GM19324 (cell line): Measurements from ENCODE around the gene NFKBIL1.
A peak's percentile ranks its signal among the peaks of the same experiment; 100 is the strongest.
"Not testable (repeated sequence)": the region's sequence is repeated elsewhere in the genome, so short reads cannot be mapped to it uniquely, and the experiment has no call there.

ENCODE experiments used
- ATAC-seq: cut with Tn5 transposase; IDR thresholded peaks from one replicate; pipeline ENCODE4 v1.9.1; 2021; ENCODE audit warnings: mild to moderate bottlenecking, moderate library complexity; ENCODE audit not compliant: unreplicated experiment, low FRiP score

The NFKBIL1 gene, protein sequence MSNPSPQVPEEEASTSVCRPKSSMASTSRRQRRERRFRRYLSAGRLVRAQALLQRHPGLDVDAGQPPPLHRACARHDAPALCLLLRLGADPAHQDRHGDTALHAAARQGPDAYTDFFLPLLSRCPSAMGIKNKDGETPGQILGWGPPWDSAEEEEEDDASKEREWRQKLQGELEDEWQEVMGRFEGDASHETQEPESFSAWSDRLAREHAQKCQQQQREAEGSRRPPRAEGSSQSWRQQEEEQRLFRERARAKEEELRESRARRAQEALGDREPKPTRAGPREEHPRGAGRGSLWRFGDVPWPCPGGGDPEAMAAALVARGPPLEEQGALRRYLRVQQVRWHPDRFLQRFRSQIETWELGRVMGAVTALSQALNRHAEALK

DNA sequence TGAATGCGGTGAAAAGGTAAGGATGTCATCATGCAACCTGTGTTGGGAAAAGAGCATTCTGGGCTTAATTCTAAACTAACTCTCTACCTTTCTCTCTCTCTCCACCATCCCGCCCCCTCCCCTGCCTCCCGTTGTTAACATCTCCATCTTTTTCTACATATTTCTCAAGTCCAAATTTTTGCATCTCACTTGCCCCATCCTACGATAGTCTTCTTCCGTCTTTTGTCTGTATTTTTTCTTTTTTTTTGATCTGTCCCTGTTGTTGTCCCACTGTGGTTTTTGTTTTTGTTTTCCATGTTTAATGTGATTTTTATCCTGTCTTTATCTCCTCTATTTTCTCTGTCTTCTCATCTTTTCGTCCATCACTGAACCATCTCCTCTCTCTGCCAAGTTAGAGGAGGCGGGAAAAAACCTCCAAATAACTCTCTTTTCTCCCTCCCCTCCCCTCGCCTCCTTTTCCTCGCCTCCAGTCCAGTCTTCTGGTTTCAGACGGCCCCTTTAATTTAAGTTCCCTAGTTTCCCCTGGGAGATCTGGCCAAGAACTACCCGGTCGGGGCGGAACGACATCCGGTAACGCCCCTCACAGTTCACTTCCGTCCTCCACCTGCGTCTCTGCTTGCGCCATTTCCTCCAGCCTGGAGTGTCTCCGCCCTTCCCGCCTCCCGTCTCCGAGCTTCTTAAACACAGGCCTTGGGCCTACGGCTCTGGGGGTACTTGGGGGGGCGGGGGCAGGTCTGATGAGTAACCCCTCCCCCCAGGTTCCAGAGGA is at the start of gene NFKBIL1:
TSS of gene NFKBIL1 (plus strand) at position 651 of the 769 bp plus-strand sequence. CDS start at position 738, 87 bp downstream.
- peak; percentile 76 for ATAC-seq

DNA sequence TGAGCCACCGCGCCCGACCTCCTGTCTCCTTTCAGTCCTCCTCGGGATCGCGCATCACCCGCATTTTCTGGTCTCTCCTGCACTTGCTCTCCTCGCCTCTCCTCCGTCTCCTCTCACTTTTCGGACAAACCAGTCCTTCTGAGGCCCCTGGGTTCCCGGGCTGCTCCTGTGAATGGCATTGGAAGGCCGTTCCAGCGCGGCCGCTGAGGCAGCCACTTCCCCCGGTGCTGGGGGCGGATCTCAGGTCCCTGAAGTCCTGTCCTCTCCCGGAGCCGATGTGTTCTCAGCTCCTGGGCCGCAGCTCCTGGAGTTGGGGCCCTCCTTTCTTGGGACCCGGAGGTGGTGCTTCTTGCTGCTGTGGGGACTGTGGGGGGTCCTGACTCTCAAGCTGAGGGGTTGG is 48.7 kb upstream of the NFKBIL1 start:
- ATAC-seq = no peak

DNA sequence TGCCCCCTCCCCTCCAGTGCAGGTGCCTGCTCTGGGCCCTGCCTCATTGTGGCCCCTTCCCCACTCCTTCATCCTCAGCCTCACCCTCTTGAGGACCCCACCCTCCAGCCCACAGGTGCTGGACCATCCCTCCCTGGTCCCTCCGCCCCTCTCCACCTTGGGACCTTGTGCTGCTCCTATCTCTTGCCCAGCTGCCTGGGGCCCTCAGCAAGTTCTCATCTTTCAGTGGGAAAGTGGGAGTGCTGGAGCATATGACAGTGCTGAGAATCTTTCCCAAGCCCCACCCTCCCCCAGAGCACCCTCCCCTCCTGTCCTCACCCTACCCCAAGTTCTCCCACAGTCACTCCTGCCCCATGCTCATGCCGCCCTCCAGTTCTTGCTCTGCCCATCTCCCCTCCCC is 47.8 kb upstream of the NFKBIL1 start:
- ATAC-seq = not testable (repeated sequence)

DNA sequence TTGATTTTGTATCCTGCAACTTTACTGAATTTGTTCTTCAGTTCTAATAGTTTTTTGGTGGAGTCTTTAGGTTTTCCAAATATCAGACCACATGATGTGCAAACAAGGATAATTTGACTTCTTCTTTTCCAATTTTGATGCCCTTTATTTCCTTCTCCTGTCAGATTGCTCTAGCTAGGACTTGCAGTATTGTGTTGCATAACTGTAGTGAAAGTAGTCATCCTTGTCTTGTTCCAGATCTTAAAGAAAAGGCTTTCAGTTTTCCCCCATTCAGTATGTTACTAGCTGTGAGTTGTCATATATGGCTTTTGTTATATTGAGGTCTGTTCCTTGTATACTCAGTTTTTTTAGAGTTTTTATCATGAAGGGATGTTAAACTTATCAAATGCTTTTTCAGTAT is 44.8 kb upstream of the NFKBIL1 start:
- no peak for ATAC-seq

DNA sequence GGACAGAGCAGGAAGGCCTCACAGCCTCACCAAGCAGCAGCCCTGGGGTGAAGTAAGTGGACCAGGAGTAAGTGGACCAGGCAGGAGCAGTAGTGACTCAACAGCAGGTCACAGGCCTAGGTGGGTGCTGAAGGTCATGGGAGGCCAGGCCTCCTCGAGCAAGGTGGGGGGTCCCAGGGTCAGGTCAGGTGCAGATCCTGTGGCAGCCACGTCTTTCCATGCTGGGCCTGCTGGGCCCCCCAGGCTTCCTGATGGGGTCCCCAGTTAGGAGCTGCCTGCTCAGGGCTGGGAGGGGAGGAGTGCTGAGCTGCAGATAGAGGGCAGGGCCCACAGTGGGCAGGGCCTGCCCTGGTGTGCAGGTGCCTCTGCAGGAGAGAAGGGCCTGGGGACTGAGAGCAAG is 38.4 kb upstream of the NFKBIL1 start:
- not testable (repeated sequence) for ATAC-seq

DNA sequence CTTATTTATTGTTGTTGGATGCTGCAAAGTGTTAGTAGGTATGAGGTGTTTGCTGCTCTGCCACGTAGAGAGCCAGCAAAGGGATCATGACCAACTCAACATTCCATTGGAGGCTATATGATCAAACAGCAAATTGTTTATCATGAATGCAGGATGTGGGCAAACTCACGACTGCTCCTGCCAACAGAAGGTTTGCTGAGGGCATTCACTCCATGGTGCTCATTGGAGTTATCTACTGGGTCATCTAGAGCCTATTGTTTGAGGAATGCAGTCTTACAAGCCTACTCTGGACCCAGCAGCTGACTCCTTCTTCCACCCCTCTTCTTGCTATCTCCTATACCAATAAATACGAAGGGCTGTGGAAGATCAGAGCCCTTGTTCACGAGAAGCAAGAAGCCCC is 37.4 kb upstream of the NFKBIL1 start:
- no peak for ATAC-seq

DNA sequence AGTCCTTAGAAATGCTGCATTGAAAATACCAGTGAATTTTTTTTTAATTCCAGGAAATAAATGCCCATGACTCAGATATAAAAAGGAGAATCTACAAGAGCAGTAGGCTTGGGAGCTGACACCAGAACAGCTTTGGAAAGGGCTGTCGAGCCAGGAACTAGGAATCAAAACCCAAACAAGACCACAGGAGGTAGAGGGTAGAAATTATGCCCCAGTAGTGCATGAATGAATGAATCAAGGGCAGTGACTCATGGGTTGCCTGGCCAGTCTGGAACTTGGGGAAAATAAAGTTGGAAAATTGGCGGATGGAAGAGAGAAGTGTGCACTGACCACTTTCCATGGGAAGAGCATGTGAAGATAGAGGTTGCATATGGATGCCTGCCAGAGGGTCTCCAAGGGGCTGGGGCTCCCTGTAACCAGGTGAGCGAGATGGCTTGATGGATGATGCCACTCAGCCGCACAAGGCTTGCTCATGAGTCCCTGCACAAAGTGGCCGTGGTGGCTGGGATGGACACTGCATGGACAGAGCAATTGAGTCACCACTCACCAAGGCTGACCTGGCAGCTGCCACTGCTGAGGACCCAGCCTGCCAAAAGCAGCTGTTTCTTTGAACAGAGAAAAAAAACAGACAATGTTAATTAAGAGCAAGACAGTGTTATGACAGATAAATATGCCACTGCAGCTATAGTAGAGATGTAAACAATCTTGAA is 33.8 kb upstream of the NFKBIL1 start:
- no peak for ATAC-seq

DNA sequence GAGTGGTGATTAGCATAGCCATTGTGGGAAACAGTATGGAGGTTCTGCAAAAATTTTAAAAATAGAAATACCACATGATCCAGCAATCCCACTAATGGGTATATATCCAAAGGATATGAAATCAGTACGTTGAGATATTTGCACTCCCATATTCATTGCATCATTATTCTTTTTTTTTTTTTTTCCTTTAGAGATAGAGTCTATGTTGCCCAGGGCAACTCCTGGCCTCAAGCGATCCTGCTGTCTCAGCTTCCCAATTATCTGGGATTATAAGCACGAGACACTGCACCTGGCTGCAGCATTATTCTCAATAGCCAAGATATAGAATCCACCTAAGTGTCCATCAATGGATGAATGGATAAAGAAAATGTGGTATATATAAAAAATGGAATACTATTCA is 25.6 kb upstream of the NFKBIL1 start:
- ATAC-seq = no peak

DNA sequence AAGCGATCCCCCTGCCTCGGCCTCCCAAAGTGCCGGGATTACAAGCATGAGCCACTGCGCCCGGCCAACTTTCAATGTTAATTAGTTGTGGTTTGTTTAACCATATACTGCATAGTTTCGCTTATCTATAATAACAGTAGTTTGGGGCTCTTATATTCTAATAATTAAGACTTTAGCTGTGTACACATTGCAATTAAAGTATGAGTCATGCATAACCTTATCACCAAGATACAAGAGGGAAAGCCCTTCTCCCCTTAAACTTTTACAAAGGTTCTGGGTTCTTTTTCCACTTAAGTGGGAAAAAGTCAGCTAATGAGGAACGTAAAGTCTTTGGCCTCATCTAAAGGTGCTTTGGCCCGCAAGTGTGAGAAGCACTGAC is 21.9 kb upstream of the NFKBIL1 start:
- no peak for ATAC-seq

DNA sequence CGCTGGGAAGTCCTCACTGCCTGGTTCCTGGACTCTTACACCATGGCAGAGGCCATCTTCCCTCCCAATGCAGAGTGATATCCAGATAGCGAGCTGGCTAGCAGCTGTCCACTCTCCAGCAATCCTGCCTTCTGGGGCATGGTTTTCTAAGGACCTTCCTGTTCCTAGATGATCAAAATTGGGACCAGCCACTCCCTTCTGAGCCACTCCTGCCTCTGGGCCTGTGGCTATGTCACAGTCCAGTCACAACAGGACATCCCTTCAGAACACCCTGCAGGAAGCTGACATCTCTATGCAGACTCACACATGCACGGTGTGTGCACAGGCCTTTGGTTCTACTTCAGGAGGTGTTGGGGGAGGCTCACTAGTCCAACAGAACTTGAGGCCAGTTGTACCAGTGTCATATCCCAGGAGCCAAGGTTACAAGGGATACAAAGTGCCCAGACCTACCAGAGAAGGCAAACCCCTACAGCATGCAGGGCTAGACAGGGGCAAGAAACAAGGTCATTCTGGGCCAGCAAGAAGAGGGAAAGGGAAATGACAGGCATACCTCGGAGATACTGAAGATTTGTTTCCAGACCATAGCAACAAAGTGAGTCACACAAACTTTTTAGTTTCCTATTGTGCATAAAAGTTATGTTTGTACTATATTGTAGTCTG is 21.3 kb upstream of the NFKBIL1 start:
- no peak for ATAC-seq

DNA sequence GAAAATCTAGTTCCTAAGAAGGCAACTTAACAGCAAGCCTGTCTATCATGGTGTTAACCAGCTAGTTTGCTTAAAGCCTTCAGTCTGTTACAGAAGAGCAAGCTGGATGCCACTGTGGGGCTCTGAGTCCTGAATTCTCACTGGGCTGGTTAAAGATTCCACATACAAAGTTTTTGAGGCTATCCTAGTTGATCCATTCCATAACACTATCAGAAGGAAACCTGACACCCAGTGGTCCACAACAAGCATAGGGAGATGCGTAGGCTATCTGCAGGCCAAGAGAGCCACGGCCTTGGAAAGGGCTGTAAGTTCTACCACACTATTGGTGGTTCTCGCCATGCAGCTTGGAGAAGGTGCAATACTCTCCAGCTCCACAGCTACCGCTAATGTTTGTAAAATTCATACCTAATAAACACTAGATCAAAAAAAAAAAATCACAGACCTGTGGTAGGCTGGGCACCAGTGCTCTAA is 19.1 kb upstream of the NFKBIL1 start:
- ATAC-seq = no peak

DNA sequence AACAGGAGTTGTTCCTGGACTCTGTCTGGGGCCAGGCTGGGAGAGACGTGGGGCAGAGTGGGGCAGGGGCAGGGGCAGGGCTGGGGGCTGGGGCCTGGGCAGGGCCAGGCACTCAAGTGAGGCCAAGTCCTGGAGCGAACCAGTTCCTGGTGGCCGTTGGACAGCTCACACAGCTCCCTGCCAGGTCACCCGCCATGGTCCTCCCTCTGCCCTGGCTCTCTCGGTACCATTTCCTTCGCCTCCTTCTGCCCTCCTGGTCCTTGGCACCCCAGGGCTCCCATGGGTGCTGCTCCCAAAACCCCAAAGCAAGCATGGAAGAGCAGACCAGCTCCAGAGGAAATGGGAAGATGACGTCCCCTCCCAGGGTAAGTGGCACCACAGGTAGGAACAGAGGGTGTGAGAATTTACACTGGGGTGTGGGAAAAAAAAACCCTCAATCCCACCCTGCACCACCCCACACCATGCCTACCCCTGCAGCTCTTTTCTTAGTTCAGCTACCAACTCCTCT is 18.5 kb upstream of the NFKBIL1 start, which contains the start of gene MCCD1:
TSS of gene MCCD1 (plus strand) at position 142 of the 508 bp plus-strand sequence. CDS start at position 195, 53 bp downstream.
- ATAC-seq = no peak

DNA sequence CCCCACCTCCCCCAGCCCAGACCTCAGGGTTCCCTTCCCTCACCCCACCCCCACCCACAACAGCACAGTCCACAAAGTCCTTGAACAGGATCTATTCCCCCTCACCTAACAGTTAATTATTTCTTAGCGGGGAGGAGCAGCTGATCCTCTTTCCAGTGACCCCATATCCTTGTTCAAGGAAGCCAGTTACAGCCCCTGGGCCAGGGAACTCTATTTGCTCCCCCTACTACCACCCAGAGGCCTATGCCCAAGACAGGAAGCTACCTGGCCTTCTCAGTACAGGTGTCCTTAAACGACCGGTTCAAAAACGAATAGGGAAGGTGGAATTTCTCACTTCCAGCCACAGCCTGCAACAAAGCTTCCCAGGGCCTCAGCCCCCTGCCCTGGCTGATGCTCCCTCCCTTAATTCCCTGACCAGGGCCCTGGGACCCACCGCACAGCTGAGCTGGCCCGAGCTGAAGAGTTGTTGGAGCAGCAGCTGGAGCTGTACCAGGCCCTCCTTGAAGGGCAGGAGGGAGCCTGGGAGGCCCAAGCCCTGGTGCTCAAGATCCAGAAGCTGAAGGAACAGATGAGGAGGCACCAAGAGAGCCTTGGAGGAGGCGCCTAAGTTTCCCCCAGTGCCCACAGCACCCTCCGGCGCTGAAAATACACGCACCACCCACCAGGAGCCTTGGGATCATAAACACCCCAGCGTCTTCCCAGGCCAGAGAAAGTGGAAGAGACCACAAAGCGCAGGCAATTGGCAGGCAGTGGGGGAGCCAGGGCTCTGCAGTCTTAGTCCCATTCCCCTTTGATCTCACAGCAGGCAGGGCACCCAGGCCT is 17.9 kb upstream of the NFKBIL1 start:
- no peak for ATAC-seq

DNA sequence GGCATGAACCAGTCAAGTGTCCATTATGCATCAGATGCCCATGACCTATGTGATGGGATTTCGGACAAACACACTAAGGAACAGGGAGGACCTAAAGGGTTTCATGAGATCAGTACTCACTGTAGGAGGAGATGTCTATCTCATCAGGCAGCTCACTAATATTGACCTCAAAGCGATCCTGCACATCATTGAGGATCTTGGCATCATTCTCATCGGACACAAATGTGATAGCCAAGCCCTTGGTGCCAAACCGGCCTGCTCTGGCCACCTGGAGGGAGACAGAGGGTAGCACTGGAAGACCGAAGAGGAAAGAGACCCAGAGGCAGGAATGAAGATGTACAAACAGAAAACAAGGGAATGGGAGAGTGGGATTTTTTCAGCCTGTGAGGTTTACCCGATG is 16.7 kb upstream of the NFKBIL1 start:
- ATAC-seq = no peak

DNA sequence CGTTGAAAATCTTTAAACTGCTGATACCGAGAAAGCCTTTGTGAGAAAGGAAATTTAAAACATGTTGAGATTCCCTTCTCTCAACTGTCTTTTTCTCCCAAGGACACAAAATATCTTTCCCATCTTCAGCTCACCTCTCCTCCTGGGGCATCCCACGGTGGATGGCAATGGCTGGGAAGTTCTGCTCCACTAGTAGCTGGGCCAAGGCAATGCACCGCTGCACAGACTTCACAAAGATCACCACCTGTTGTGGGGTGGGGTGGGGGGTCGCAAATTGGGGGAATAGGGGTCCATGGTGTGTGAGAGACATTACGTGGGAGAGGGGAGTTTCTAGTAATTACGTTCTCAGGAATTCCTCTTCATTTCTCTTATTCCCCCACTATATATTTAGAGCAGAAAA is 16.2 kb upstream of the NFKBIL1 start:
- ATAC-seq = no peak

DNA sequence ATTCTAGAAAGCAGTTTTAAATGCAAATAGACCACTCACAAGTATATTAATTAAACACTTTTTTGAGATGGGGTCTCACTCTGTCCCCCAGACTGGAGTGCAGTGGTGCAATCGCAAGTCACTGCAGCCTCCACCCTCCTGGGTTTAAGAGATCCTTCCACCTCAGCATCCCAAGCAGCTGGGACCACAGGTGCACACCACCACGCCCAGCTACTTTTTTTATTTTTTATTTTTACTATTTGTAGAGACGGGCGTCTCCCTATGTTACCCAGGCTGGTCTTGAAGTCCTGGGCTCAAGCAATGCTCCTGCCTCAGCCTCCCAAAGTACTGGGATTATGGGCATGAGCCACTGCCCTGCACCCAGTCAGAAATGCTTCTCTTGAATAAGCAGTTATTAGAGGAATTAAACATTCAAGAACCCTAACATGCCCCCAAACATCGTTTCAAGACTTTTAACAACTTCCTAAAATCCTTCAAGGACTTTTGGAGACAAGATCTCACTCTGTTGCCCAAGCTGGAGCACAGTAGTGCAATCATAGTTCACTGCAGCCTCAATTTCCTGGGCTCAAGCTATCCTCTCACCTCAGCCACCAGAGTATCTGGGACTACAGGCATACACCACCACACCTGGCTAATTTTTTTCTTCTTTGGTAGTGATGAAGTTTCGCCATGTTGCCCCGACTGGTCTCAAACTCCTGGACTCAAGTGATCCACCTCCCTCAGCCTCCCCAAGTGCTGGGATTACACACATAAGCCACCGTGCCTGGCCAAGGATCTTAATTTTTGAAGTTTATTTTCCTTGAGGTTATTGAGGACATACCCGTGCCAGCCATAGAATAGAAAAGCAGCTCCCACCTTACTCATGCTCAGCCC is 15.4 kb upstream of the NFKBIL1 start:
- no peak for ATAC-seq

DNA sequence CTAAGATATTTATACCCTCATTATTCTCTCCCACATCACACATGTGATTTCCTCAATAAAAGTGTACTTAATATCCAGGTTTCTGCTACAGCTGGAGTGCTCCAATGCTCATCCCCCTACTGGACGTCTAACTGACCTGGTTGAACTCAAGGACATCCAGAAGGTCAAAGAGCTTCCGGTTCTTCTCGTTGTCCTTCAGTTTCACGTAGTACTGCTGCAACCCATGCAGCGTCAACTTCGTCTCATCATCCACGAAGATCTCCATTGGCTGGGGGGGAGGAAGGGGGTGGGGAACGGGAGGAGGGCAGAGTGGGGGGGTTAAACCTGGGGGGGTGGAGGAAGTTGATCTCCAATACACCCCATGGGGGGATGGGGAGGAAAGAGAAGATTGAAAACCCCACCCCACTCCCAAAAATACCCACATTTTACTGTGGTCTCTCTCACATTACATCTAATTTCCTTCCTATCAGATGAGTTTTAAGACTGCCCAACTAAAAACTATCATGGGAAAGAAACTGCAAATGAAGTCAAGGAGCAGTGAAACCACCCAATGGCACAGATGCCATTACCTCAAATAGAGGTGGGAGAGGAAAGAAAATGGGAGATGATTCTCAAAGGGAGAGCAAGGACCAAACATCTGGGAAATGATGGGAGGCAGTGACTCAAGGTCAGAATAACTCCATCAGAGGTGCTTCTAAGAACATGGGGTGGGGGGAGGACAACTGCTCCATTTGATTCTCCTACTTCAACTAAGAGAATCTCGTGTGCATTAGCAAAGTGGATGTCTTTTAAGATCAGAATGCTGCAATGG is 14.6 kb upstream of the NFKBIL1 start:
- ATAC-seq = no peak

DNA sequence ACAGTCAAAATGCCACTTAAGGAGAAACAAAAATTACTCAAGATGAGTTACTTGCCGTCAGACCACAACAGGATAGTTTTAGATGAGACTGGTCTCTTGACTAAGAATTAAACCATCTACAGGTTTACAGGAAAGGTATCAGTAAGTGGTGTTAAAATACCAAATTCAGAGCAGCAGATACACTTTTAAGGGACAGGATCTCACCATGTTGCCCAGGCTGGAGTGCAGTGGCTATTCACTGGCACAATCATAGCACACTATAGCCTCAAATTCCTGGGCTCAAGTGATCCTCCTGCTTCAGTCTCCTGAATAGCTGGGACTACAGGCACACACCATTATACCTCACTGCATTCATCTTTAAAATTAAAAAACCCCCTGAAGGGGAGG is 14.0 kb upstream of the NFKBIL1 start:
- no peak for ATAC-seq
